Iris pigment epithelial cell (primary cell): ENCODE measurements around the gene DGKB.

Source experiments
- DNase-seq: peaks from one replicate; pipeline ENCODE4 v3.0.0-alpha.2; 2011; ENCODE audit warnings: low read depth

Gene DGKB

DNA sequence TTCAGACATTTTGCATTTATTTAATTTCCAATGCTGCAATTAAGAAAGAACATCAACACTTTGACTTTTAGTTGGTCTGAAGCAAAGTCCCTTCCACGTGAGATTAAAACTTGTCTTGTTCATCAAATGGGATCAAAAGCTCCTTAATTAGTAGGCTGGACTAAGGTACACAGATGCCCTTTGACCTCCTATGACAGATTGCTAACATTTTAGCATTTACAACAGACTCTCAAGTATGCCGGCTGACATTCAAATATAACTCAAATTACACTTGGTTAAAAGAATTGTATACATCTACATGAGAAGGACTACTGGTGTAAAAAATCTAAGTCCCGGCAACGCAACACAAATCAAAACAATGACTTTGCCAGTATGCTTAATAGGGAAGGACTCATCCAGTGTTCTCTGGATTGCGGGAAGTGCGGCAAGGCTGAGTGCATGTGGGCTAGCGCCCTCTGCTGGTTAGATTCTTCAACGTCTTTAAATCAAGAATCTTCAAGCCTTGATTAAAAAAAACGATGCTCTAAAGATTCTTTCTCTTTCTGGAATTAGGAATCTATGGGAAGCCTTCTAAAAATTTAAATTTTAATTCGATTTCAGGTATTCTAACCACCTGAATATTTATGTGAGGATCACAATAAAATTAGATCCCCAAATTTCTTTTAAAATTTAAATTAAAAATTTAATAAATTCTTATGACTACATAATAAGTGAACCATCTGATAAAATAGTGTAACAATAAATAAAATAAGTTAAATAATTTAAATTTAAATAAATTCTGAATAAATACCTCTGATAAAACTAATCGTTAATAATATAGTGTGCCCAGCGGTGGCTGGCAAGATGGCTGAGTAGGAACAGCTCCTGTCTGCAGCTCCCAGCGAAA lies 444.7 kb downstream of the DGKB start:
- peak; percentile 74 for DNase-seq

DNA sequence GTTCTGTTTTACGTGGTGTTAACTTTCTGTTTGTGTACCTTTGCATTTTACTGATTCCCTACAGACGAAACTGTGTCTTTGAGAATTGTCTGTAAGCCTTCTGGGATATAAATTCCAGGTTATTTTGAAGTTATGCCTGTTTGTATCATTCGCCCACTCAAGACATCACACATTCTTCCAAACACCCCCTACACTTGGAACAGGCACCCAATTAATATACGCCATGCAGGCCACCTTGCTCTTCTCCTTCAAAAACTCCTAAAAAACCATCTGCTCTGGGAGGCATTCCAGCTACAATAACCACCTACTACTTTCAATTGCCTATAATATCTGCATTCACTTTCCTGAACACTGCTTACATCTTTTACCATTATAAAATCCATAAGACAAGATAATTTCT lies 453.3 kb downstream of the DGKB start:
- no peak for DNase-seq

DNA sequence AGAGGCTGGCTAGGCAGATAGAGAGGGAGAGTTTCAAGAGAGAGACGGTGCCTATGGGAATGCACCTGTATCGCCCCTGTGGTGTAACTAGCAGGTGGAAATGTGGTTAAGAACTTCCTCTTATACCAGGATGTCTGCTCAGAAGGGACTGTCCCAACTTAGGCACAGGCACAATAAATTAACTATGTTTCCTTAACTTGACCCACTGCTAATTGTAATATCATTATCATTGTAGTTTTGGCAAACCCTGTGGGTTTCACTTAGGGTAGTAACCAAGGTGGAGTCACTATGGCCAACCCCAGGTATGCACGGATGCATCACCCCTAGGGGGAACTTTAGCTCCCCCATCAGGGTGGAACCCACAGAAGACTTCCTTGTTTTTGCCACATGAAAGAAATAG lies 455.7 kb downstream of the DGKB start:
- DNase-seq = no peak

DNA sequence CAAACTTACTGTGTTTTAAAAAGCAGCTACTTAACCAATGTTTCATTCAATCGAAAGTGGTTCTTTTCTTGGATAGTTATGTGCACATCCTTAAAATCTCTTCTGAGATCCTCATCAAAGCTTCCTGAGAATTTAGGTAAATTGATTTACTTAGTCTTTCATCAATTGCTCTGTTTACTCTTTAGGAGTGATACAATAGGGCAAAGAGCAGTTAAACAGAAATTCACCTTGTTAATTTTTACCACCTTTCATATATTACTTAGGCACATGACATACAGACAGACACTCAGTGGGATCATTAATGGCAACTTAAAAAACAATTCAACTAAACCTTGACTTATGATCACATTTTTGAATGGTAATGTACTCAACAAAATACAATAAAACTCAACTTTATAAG lies 456.3 kb downstream of the DGKB start:
- DNase-seq = no peak

DNA sequence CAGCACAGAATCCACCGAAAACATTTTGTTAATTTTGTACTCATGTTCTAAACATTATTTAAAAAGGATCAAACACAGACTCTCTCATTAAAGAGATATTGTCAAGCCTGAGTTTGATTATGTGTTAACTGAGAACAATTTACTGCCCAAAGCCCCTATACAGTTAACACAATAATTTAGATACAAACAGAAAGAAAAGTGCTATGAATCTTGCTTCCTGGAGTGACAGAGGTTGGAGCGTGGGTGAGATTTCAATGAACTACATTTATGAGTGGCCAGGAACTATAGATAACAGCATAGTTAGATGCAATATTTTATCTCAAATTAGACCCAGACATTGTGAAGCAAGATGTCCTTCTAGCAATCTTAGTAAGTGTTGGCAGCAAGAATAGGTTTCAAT lies 464.2 kb downstream of the DGKB start:
- no peak for DNase-seq

DNA sequence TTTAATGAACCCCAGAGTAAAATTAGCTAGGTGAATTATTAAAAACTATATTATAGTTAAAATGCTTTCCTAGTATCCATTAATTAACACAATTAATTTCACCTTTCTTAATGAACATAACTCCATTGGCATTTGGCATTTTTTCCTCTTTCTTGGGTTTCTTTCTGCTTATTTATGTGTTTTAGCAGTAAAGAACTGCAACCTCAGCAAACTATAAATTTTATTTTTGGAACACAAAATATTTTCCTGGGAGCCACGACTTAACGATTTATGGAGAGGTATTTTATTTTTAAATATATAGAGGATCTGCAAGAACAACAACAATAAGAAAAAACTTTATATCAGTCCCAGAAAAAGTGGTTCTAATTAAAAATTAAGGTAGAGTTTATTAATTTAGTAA lies 465.7 kb downstream of the DGKB start:
- no peak for DNase-seq

DNA sequence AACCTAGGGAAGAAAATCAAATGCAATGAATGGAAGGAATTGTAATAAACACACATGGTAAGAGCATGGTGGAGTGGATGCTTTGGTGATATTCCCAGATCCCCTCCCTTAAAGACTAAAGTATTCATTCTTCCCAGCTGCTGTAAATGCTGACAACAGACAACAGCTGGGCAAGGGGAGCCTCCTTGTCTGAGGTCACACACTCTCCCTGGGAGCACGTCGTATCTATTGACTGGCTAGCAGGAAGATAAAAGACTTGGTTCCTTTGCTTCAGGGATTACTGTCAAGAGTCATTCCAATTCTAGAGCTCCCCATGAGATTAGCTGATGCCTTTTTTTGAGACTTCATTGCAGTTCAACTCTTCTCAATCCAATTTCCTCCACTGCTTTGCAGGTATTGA lies 469.6 kb downstream of the DGKB start:
- DNase-seq = no peak

DNA sequence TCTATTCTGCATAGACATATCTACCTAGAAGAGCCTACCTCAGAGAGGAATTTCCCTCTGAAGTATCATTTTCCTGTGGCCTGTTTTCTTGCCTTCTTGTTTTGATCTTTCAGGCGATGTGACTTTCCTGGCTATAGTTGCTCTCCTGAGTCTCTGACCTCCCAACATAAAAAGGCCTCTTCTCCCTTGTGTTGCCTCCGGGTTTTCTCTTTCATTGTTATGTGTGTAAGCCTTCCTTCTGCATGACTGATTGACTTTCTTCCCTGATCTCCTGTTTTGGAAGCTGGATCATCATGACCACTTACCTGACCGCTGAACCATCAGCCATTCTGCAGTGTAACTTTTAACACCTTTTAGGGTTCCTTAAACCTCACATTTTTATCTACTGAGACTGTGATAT lies 471.6 kb downstream of the DGKB start:
- no peak for DNase-seq

DNA sequence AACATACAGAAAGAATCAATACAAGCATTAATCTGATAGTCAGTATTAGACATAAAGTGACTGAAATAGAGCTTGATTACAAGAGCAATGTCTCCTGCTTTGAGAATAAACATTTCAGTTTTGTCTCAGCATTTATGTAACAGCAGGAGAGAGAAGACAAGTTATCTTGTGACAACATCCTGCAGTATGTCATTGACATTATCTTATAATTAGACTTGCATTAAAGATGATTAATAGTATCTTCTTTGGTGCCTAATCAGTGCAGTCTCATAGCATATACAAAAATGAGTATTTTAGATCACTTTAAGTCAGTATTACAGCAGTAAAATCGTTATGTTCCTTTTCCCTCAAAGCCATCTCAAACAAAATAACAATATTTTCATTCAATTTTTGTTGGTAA lies 477.0 kb downstream of the DGKB start:
- no peak for DNase-seq

DNA sequence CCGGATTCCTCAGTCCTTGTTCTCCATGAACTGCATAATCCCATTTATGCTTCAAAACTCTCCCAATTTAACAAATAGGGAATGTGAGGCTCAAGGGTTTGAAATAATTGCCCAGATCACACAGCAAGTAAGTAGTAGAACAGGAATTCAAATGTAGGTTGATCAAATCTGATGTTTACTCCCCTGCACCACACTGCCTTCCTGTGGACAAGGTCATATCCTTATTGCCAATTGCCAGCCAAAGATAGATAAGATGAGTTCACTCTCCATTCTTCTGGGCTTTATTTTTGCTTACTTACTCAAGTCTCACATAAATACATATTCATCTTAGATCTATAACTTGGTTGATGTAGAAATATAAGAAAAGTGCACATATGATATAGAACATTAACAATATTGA lies 477.9 kb downstream of the DGKB start:
- no peak for DNase-seq

DNA sequence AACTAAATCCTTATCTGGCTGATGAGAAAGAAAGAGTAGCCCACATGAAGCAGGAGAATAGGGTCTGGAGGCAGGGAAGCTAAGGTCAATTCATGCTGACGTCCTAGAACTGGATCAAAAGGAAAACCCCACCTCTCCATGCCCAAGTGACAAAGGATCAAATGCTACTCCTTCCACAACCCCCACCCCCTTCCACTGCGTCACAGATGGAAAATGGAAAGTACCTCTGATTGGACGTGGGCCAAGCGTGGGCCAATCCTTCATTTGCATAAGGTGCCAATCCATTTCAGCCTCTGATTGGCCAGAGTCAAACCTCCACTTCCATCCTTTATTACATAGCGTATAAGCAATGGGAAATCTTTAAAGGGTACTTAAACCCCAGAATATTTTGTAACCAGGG lies 481.8 kb downstream of the DGKB start:
- no peak for DNase-seq

DNA sequence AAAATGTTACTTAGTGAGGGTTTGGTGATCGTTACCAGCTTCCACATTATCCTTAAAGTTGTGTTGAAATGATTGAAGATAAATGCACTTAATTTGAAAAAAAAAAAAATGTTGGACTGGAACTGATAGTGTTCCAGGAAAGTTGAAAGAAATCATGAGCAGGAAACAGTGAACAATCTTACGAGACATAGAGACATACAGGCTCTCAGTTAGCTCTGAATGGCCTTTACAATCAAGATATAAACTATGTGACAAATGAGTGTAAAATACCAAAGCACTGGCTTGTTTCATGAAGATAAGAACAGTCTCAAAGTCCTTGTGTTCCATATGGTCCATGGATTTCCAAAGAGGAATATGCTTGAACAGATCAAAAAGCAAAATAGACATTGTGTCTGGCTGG lies 483.0 kb downstream of the DGKB start:
- no peak for DNase-seq

DNA sequence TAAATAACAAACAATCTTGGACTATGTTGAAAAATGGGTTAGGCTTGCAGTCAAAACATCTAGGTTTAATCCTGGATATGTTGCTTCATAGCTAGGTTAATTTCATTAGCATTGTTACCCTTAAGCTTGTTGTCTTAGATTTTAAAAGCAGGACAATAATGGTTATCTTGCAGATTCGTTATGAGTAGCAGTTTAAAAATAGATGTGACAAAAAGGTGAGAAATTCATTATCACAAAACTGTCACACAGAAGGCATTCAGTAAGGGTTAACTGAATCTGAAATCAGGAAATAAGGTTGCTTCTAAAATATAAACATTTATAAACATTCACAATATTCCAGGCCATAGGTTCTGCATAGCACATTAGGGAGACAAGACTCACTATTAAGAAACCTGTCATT lies 483.9 kb downstream of the DGKB start:
- DNase-seq = no peak

DNA sequence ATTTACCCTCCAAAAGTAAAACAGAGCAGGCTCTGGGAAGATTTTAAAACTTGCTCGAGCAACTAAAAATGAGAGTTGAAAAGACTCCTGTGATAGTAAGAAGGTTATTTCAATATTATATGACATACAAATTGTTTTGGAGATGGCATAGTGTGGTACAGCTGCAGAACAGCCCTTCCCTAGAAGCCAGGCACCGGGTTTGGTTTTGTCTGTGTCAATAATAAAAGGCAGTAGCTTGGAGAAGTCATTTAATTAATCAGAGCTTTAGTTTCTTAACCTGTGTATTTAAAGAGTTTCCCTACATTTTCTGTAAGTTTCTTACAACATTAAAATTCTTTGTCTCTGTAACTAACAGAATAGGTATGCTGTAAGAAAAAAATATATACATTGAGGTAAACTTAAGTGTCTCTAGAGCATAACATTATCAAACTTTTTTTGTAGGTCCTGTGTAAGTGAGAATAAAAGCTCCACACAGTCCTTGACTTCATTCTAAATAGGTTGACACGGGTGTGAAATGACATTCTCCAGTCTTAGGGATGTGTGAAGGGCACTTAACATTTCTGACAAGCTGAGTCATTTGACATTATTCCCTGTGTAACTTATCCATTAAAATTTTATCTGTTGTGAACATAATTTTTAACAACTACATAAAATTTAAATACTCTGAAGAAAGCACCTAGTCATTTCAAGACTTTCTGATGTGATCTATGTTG lies 488.1 kb downstream of the DGKB start:
- DNase-seq = no peak

DNA sequence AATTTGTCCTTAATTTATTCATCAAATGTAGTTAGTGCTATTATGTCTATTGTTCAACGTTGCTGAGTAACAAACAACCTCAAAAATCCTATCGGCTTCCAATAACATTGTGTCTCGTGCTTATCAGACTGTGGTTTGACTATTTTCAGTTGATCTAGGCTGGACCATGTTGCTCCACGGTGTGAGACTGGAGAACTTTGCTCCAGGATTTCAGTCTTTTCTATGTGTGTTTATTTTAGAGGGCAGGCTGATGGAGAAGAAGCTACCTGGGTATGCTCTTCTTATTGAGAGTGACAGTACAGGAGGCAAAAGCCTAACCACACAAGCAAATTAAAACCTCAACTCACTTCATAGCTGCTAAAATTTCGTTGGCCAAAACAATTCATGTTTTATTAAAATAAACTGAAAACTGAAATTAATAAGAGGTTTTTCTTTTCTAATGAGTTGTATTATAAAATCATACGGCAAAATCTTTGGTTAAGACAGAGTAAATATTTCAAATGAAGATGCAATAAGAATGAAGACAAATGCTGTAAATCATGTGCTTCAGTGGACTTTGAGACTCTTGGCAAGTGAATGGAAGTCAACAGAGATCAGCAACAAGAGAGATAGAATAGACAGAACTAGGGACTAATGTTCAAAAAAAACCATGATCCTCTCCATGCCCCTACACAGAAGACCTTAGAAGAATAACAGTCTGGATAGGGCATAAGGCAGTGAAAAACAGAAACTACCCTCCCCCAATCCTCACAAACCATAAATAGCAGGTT lies 495.1 kb downstream of the DGKB start:
- no peak for DNase-seq

DNA sequence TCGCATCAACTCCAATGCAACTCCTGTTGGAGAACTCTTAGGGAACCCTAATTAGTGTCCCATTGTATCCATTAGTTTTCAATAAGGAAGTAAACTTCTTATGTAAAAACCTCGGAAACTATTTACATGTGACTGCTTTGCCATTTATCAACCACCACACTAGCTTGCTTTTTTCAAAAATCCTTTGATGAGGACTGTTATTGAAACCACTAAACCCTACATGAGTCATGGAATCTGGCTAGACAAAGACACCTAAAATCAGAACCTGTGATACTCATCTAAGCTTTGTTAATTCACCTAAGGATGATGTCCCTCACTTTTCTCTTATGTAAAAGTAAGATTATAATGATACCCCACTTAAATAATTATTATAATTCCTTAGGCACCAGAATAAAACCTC lies 499.0 kb downstream of the DGKB start:
- DNase-seq = peak; percentile 1

DNA sequence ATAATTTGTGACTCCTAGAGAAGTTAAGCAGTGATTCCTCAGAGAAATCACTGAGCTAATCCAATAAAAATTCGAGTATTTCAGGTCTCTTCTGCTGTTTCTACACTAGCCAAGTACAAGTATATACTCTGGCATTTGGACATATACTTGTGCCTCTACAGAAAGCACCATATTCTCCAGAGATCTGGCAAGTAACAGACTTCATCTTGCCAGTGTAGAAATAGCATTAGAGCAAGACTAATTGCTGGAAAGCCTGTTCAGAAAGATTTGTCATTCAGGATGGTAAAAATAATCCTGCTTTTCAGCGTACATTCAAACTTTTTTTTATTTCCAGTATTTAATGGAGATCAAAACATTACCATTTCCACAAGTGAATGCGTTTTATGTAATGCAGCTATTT lies 502.3 kb downstream of the DGKB start:
- no peak for DNase-seq

DNA sequence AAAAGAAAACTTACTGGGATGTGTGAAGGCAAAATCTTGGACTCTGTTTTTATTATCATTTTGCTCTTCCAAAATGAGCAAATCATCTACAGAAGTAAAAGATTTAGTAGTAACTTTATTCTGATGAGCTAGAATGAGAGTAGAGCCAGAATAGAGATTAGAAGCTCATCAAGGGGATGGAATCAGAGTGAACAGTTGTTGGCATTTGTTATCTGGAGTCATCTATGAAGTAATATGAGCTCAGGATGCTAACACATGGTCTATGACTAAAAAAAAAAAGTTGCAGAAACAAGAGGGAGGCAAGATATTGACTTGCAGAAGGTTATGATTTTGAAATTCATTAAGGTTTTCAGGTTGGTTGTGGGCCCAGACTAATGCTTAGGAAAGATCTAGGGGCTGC lies 504.0 kb downstream of the DGKB start:
- no peak for DNase-seq

DNA sequence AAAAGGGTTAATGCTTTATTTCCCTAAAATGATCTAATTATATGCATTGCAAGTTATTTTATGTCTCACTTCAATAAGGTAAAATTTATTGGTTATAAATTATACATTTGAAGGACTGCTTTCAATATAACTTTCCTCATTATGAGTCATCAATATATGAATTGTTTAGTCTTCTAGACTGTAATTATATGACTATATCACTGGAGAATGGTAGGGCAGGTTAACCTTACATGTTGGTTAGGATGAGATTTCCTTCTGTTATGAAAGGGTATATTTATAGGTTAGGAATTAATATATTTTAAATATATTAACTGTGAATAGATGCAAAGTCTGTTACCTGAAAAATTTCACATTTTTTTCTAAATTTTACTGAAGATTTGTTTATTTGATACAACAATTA lies 506.7 kb downstream of the DGKB start:
- DNase-seq = no peak

DNA sequence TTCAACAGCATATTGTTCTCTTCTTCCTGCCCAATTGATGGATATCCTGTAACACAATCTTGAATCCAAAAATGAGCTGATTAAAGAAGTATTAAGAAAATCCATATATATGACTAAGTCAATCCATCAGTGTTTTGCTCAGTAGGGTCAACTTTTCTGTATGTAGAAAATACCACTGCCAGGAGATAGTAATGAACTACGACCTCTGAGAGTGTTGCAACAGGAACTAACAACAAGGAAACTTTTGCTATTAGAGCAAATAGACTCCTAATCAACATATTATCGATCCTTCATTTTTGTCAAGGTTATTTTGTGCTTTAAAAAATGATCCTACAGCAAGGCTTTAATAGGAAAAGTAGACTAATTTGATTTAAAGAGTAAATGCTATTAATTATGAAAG lies 507.8 kb downstream of the DGKB start:
- no peak for DNase-seq

DNA sequence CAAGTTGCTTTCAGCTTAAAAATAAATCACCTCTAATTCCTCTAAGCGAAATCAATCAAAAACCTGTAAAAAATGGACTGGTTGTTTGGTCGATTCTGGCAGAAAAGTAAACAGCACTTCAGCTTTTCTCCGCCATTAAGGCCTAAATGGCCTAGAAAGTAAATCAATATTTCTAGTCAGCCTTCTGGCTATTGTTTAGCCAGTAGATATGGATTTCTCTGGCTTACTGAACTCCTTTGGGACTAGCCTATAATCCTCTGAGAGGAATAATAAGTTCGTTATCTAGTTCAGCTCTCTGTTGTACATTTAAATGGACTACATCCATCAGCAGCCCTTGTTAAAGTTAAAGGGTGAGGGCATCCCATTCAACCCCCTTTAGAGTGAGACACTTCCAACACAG lies 513.0 kb downstream of the DGKB start:
- DNase-seq = no peak

DNA sequence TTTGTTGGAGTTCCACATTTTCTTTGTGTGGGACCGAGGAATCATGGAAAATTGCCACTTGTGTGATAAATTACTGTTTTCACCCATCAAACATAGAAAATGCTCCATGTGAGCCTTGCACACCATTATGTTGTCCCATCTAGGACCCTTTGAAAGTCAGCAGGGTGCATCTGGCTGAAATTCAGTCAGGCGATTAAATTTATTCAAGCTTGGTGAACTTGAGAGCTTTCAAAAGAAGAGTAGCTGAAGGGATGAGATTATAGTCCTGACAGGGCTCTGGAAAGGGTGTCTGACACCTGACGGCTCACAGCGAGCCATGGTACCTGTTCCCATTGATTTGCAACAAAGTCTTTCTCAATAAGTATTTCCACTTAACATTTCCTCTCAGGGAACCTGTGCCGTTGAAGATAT lies 513.4 kb downstream of the DGKB start:
- no peak for DNase-seq

DNA sequence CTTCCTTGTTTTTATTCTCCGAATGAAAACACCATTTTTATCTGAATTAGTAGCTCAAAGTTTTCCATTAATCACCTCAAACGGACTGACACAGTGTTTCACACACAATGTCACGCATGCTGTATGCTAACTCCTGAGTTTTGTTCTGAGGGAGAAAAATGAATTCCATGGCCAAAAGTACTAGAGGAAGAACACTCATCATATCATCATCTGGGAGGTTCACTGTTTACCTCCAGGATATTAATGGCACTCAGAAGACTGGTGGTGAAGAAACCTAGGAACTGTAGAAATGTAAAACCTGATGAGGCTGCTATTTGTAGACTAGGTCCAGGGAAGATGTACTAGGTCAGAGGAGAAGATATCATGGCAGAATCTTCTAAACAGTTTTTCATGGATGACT lies 517.5 kb downstream of the DGKB start:
- DNase-seq = no peak
